Neural crest cell (in vitro differentiated cells): ENCODE data around the gene COL7A1. TPM values are rescaled to one million over a fixed set of nuclear protein-coding genes. Genes with fewer than 3 reads are reported as not detected.

ENCODE experiments used
- DNase-seq: peaks from one replicate; pipeline ENCODE4 v3.0.0; 2021; ENCODE audit warnings: low read depth, mixed read lengths, low spot score
- H3K27ac Mint-ChIP-seq: one replicate; pipeline ENCODE4 v1.8.0; 2021; ENCODE audit warnings: mild to moderate bottlenecking, mixed read lengths; ENCODE audit not compliant: unreplicated experiment
- H3K27me3 Mint-ChIP-seq: 2 replicates; pipeline ENCODE4 v1.8.0; 2021; ENCODE audit warnings: low read depth, mild to moderate bottlenecking, mixed read lengths
- H3K36me3 Mint-ChIP-seq: 2 replicates; pipeline ENCODE4 v1.8.0; 2021; ENCODE audit warnings: low read depth, mild to moderate bottlenecking, mixed read lengths
- H3K4me1 Mint-ChIP-seq: 2 replicates; pipeline ENCODE4 v1.8.0; 2021; ENCODE audit warnings: mixed read lengths
- H3K4me3 Mint-ChIP-seq: one replicate; pipeline ENCODE4 v1.8.0; 2021; ENCODE audit warnings: mild to moderate bottlenecking, mixed read lengths
- H3K9me3 Mint-ChIP-seq: 2 replicates; pipeline ENCODE4 v1.8.0; 2021; ENCODE audit warnings: mixed read lengths
- total RNA-seq: library from RNA; stranded (reverse); gene quantifications from 2 replicates; pipeline ENCODE4 v1.2.1, GENCODE V29; 2021
- TF ChIP-seq, protein P1 (sequence below): fragments of 200-600 bp; sonication (generic); conservative IDR thresholded peaks from 2 replicates; pipeline ENCODE4 v1.5.0; 2021; ENCODE audit warnings: antibody characterized with exemption, mild to moderate bottlenecking

COL7A1 gene
- total RNA-seq, 1 donor from 2014 or later = 28.7 TPM

DNA sequence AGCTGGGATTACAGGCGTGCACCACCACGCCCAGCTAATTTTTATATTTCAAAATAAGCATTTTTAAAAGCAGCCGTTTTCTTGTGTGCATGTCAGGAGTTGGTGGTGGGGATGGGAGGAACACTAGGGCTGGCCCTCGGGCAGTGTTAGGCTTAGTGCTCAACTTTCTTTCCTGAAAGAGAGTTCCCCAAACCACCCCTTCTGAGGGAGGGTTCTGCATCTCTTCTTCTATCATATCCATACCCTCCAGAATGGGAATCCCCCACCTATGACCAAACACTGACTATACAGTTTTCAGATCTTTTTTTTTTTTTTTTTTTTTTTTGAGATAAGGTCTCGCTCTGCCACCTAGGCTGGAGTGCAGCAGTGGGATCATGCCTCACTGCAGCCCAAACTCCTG, 51.0 kb downstream of the COL7A1 start:
- Mint-ChIP-seq H3K27me3 (no peaks in the 10 kb centered on the region), H3K36me3 (peaks cover 5% of the 10 kb centered on the region), H3K4me3 (no peak overlapping the region), H3K9me3 (no peaks in the 10 kb centered on the region), H3K27ac (no peak overlapping the region), H3K4me1 (peaks cover 7% of the 10 kb centered on the region)
- TF ChIP-seq, protein P1, sequence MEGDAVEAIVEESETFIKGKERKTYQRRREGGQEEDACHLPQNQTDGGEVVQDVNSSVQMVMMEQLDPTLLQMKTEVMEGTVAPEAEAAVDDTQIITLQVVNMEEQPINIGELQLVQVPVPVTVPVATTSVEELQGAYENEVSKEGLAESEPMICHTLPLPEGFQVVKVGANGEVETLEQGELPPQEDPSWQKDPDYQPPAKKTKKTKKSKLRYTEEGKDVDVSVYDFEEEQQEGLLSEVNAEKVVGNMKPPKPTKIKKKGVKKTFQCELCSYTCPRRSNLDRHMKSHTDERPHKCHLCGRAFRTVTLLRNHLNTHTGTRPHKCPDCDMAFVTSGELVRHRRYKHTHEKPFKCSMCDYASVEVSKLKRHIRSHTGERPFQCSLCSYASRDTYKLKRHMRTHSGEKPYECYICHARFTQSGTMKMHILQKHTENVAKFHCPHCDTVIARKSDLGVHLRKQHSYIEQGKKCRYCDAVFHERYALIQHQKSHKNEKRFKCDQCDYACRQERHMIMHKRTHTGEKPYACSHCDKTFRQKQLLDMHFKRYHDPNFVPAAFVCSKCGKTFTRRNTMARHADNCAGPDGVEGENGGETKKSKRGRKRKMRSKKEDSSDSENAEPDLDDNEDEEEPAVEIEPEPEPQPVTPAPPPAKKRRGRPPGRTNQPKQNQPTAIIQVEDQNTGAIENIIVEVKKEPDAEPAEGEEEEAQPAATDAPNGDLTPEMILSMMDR = no peak
- DNase-seq = no peak

DNA sequence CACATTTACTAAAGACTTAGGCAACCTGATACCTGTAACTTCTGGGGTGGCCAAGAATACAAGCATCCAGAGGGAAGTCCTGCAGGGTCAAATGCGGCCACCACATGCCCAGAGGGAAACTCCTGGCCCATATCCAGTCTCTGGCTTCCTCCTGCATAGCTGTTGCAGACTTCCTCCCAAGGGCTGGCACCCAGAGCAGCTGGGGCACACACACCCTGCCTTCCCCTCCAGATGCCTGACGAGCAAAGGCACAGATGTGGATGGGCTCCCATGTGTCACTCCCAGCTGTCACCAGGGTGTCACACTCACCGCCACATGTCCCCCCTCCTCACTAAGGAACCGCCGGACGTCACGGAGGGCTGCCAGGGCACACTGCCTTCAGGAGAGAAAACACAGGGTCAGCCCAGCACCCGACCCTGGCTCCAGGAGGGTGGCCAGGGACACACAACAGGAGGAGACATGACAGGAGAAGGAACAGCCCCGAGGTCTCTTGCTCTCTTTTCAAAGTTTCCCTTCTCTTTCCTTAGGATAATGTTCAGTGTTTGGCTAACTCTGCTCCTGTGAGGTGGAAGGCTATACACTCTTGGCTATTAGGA, 51.8 kb downstream of the COL7A1 start:
- Mint-ChIP-seq H3K27me3 (no peaks in the 10 kb centered on the region), H3K36me3 (peaks cover 2% of the 10 kb centered on the region), H3K27ac (peak overlapping the region; percentile 6), H3K9me3 (no peaks in the 10 kb centered on the region), H3K4me3 (no peak overlapping the region), H3K4me1 (no peaks in the 10 kb centered on the region)
- TF ChIP-seq, protein P1 = no peak
- DNase-seq = no peak

DNA sequence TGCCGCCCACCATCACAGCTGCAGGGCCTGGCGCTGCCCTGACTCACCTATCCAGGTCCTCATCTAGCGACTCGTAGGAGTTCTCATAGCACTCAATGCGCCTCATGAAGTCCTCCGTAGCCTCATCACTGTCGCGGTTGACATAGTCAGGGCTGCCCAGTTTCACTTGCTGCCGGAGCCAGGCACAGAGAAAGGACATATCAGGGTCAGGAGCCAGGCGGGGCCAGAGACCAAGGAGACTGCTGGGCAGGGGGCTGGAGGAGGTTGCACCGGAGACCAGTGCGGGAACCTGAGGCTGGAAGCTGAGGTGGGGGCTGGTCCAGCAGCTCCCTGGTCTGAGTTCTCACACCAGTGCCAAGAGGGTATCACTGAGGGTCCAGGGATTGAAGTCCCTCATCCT, 56.7 kb downstream of the COL7A1 start:
- no peak overlapping the region for H3K4me3 Mint-ChIP-seq
- H3K9me3 Mint-ChIP-seq = no peaks in the 10 kb centered on the region
- no peaks in the 10 kb centered on the region for H3K4me1 Mint-ChIP-seq
- no peak overlapping the region for H3K27ac Mint-ChIP-seq
- H3K27me3 Mint-ChIP-seq = no peaks in the 10 kb centered on the region
- peaks cover 21% of the 10 kb centered on the region for H3K36me3 Mint-ChIP-seq
- TF ChIP-seq, protein P1 = no peak
- no peak for DNase-seq

DNA sequence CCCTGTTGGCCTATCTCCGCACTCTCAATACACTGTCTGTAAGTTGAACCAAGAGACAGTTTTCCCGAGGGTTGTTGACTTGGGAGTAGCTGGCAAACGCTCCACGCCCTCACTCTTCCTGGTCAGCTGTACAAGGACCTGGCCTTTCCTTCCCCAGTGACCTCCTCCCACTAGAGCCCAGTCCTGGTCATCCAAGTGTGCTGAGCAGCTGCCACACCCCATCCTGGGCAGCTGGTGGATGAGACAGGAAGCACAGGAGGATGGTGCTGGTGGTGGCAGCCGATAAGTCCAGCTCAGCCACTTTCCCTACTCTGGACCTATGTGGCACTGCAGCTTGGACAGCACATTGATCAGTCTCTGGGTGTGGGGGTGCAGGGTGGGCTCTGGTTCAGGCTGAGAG, 58.3 kb downstream of the COL7A1 start:
- Mint-ChIP-seq H3K4me1 (no peaks in the 10 kb centered on the region), H3K27ac (no peak overlapping the region), H3K9me3 (no peaks in the 10 kb centered on the region), H3K27me3 (no peaks in the 10 kb centered on the region), H3K4me3 (no peak overlapping the region), H3K36me3 (peaks cover 19% of the 10 kb centered on the region)
- no peak for DNase-seq
- TF ChIP-seq, protein P1 = no peak

DNA sequence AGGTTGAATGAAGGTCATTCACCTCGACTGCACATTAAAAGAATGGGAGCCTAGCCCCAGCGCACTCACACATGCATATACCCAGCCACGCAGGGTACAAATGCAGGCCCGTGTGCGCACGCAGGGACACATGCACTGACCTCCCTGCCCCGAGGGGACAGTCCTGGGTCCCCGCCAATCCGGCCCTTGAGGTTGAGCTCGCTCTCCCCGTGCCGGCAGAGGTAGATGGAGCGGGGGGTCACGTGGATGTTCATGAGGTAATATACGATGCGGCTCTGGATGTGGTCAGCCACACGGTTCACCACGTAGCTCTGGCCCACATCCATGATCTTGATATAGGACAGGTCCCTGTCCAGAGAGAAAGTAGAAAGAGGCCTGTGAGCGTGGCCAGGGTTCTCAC, 59.0 kb downstream of the COL7A1 start:
- Mint-ChIP-seq H3K27me3 (no peaks in the 10 kb centered on the region), H3K27ac (no peak overlapping the region), H3K36me3 (peaks cover 19% of the 10 kb centered on the region)

More for the DNA sequence above, 59.0 kb downstream of the COL7A1 start:
- TF ChIP-seq, protein P1 = no peak
- H3K4me3 Mint-ChIP-seq = no peak overlapping the region
- H3K9me3 Mint-ChIP-seq = no peaks in the 10 kb centered on the region
- H3K4me1 Mint-ChIP-seq = no peaks in the 10 kb centered on the region
- no peak for DNase-seq
